GM12878 (cell line): ENCODE measurements around the gene DNAJC6. TPM values are rescaled to one million over a fixed set of nuclear protein-coding genes. Genes with fewer than 3 reads are reported as not detected.

ENCODE experiments used
- ATAC-seq: fragments of 200-7000 bp; cut with Tn5 transposase; 3 replicates; pipeline ENCODE4 v1.9.1; 2020; ENCODE audit warnings: mild to moderate bottlenecking, moderate library complexity
- BruUV-seq: library from RNA; stranded (reverse); fragments of 400-500 nt; replicated peaks from 2 replicates; lab custom pipeline; 2021; lab: Mats Ljungman, UMichigan
- CTCF ChIA-PET: fragments of 300-600 bp; sonication (Branson Sonifier 250); formaldehyde crosslinking; extraction: SDS; loops from one replicate; lab custom pipeline; 2021; ENCODE audit warnings: inconsistent platforms; lab: Yijun Ruan, JAX
- POLR2A ChIA-PET: fragments of 350-600 bp; formaldehyde crosslinking; extraction: SDS; loops from one replicate; lab custom pipeline; 2021; ENCODE audit warnings: inconsistent platforms; lab: Charles Lee
- RAD21 ChIA-PET: fragments of 300-600 bp; sonication (Branson Sonifier 250); formaldehyde crosslinking; loops from one replicate; lab custom pipeline; 2023; ENCODE audit warnings: antibody characterized with exemption; ENCODE audit not compliant: unreplicated experiment; lab: Charles Lee
- SMC1A ChIA-PET: fragments of 300-600 bp; sonication (Branson Sonifier 250); formaldehyde crosslinking; loops from one replicate; lab custom pipeline; 2023; ENCODE audit not compliant: unreplicated experiment, uncharacterized antibody; lab: Charles Lee
- DNase-seq: peaks from one replicate; pipeline ENCODE4 v3.0.0-alpha.2; 2011; ENCODE audit warnings: low read depth, low spot score
- FAIRE-seq: peaks from 3 replicates; lab custom pipeline; 2011; peaks lifted over from hg19 to GRCh38; lab: Jason Lieb, UNC
- H2AFZ ChIP-seq: 2 replicates; pipeline ENCODE4 v1.6.0; 2011; ENCODE audit warnings: low read depth, low read length, control low read depth; ENCODE audit not compliant: control insufficient read depth
- H3K27ac ChIP-seq: 2 replicates; pipeline ENCODE4 v1.5.1; 2011; ENCODE audit warnings: control low read depth; ENCODE audit not compliant: control insufficient read depth, insufficient read depth
- H3K27me3 ChIP-seq, 2 experiments: replicated peaks in 1 of 2; 2 replicates each; pipeline versions ENCODE4 v1.6.0 to v1.6.1; 2011; ENCODE audit warnings: low read length in 1 of 2; ENCODE audit not compliant: control insufficient read depth in 2 of 2, insufficient read depth in 2 of 2
- H3K36me3 ChIP-seq, 2 experiments: 2 replicates each; pipeline ENCODE4 v1.5.1; 2011; ENCODE audit warnings: low read length in 1 of 2; ENCODE audit not compliant: control insufficient read depth in 2 of 2, insufficient read depth in 2 of 2
- H3K4me1 ChIP-seq: 2 replicates; pipeline ENCODE4 v1.6.1; 2011; ENCODE audit warnings: mild to moderate bottlenecking, low read length, moderate library complexity, mixed read lengths; ENCODE audit not compliant: control insufficient read depth, insufficient read depth
- H3K4me2 ChIP-seq: 2 replicates; pipeline ENCODE4 v1.6.0; 2011; ENCODE audit warnings: control low read depth; ENCODE audit not compliant: control insufficient read depth, insufficient read depth
- H3K4me3 ChIP-seq: fragments of 200-600 bp; sonication (generic); 2 replicates; pipeline ENCODE4 v1.5.1; 2016
- H3K79me2 ChIP-seq: 2 replicates; pipeline ENCODE4 v1.6.0; 2011; ENCODE audit warnings: low read length; ENCODE audit not compliant: control insufficient read depth, insufficient read depth
- H3K9ac ChIP-seq: 2 replicates; pipeline ENCODE4 v1.8.0; 2011; ENCODE audit warnings: low read length, control low read depth, mixed read lengths; ENCODE audit not compliant: control insufficient read depth, insufficient read depth
- H3K9me3 ChIP-seq: replicated peaks from 3 replicates; pipeline ENCODE4 v1.5.1; 2011; ENCODE audit warnings: mild to moderate bottlenecking, low read length; ENCODE audit not compliant: control insufficient read depth, insufficient read depth
- H4K20me1 ChIP-seq: 2 replicates; pipeline ENCODE4 v1.6.0; 2011; ENCODE audit not compliant: control insufficient read depth, insufficient read depth
- ASH2L ChIP-seq: fragments of 300-600, 200-600 bp; sonication (generic); IDR thresholded peaks from 2 replicates; pipeline ENCODE4 v1.6.1; 2017; ENCODE audit warnings: low read depth, mild to moderate bottlenecking, borderline replicate concordance
- E2F4 ChIP-seq: IDR thresholded peaks from 2 replicates; pipeline ENCODE4 v1.6.1; 2012; ENCODE audit warnings: low read depth, low read length, improper control_type of control experiment
- REST ChIP-seq: IDR thresholded peaks from 2 replicates; pipeline ENCODE4 v1.6.1; 2012; ENCODE audit warnings: mild to moderate bottlenecking, low read depth, low read length
- WGBS: methylation state at CpG from one replicate; pipeline ENCODE4 v1.1.6; 2016; ENCODE audit warnings: low lambda C conversion rate; ENCODE audit not compliant: insufficient replicate concordance, insufficient coverage; ENCODE audit errors: missing lambda C conversion rate; 5-methylcytosine and 5-hydroxymethylcytosine counted together
- in situ Hi-C: fragments of 300-500 bp; cut with MboI; formaldehyde crosslinking; loops from 9 replicates; pipeline ENCODE4 v1.14.3; 2018; ENCODE audit warnings: mixed read lengths
- intact Hi-C: fragments of 100-400 bp; cut with micrococcal nuclease; formaldehyde crosslinking; loops from one replicate; pipeline ENCODE4 v1.14.2; 2022; ENCODE audit not compliant: unreplicated experiment
- polyA plus RNA-seq, 11 experiments: library from polyadenylated mRNA; depleted of rRNA in 4 of 11; unstranded in 6 of 11; stranded (reverse) in 5 of 11; fragments of >200 nt; fragmentation: Nextera tagmentation in 4 of 11; fragmentation: Illumina TruSeq in 1 of 11; extraction: Ambion mirVana in 4 of 11; extraction: Trizol in 1 of 11; gene quantifications; 1 replicate in 1 of 11; 2 replicates in 10 of 11; pipeline versions ENCODE4 v1.2.1 to v1.2.3, GENCODE V29; 2011 to 2016; ENCODE audit warnings: inconsistent platforms in 2 of 11, missing spikeins in 2 of 11, low read depth in 1 of 11
- total RNA-seq, 4 experiments: library from RNA; depleted of rRNA in 3 of 4; stranded (reverse); fragments of >200 nt in 3 of 4; fragmentation: Illumina TruSeq in 1 of 4; extraction: Trizol in 1 of 4; gene quantifications; 2 replicates each; pipeline versions ENCODE4 v1.2.1 to v1.2.3, GENCODE V29; 2013 to 2021

The DNAJC6 gene
- total and polyA plus RNA-seq, 10 of the 15 experiments (the other 5 are each of a cell fraction or from before 2014, with no cell fraction given) = 0.08 to 4.3 (median 2.7) TPM

DNA sequence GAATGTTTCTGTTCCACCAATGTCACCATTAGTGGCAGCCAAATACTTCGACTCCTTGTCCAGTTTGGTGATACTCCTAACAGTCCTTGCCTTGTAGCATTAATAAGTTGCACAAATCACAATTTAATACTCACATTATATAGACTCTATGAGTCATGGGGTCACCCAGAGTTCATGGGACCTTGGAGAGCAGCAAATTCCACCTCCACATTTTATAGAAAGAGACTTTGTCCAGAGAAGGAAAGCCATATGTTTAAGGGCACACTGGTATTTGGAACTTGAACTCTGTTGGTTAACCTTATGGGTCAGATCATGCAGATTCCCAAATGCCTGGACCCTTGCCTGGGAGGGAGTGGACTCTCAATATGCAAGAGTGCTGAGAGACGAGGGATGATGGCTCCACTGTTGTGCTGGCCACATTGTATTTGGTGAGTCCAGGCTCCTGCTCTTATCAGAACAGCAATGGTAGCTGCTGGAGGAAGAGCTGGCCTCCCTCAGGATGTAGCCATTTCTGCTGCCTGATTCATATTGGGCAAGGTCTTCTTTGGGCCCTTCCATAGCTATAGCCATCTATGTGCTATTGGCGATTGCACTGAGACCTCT, 30.6 kb downstream of the DNAJC6 start:
- Histone ChIP-seq H3K27me3 (no peaks in the 10 kb centered on the region), H3K9ac (no peak overlapping the region), H3K4me3 (no peak overlapping the region), H3K4me2 (no peak overlapping the region), H3K27ac (no peak overlapping the region), H3K4me1 (no peaks in the 10 kb centered on the region), H3K79me2 (no peaks in the 10 kb centered on the region), H2AFZ (no peak overlapping the region), H4K20me1 (no peaks in the 10 kb centered on the region), H3K36me3 (no peaks in the 10 kb centered on the region), H3K9me3 (no peaks in the 10 kb centered on the region)
- DNase-seq = no peak
- no peak for FAIRE-seq
- ChIA-PET CTCF (no interaction called here), POLR2A (no interaction called here), RAD21 (no interaction called here), SMC1A (interaction anchor here (0.5 kb wide), 1 partner anchor 274 kb away, joined by 3 read pairs; no protein-coding TSS in a partner anchor)
- BruUV-seq = no TSS peak
- intact Hi-C loops = no loop called here
- in situ Hi-C loops = no loop called here
- ATAC-seq = no peak
- WGBS = 28% methylated on average over 3 of the region's 3 CpGs
- TF ChIP-seq REST (peak; percentile 54; the same call in 1 of the 2 replicates), ASH2L (no peak), E2F4 (no peak)
